H9 (cell line): ENCODE measurements around the gene TGM5. TPM values are rescaled to one million over a fixed set of nuclear protein-coding genes. Genes with fewer than 3 reads are reported as not detected.

Experiments used
- DNase-seq: peaks from one replicate; pipeline ENCODE4 v3.0.0-alpha.2; 2017
- H2AFZ ChIP-seq: one replicate; pipeline ENCODE4 v1.6.1; 2013; ENCODE audit warnings: mild to moderate bottlenecking, low read length, control low read depth, moderate library complexity
- H2AK5ac ChIP-seq: 2 replicates; pipeline ENCODE4 v1.6.1; 2013; ENCODE audit warnings: low read length, control low read depth, mixed read lengths; ENCODE audit not compliant: insufficient read length
- H2BK120ac ChIP-seq: one replicate; pipeline ENCODE4 v1.6.1; 2013; ENCODE audit warnings: low read depth, mild to moderate bottlenecking, low read length, control low read depth, inconsistent platforms; ENCODE audit not compliant: poor library complexity, severe bottlenecking
- H2BK12ac ChIP-seq: 2 replicates; pipeline ENCODE4 v1.6.1; 2013; ENCODE audit warnings: low read length, control low read depth, mixed read lengths, low read depth; ENCODE audit not compliant: insufficient read length
- H2BK15ac ChIP-seq: 2 replicates; pipeline ENCODE4 v1.6.1; 2013; ENCODE audit warnings: low read depth, low read length, control low read depth
- H2BK20ac ChIP-seq: one replicate; pipeline ENCODE4 v1.6.1; 2013; ENCODE audit warnings: low read depth, mild to moderate bottlenecking, low read length, control low read depth, inconsistent platforms; ENCODE audit not compliant: poor library complexity, severe bottlenecking
- H2BK5ac ChIP-seq: 2 replicates; pipeline ENCODE4 v1.6.1; 2013; ENCODE audit warnings: low read length, control low read depth, mixed read lengths; ENCODE audit not compliant: insufficient read length
- H3K14ac ChIP-seq: 2 replicates; pipeline ENCODE4 v1.6.1; 2013; ENCODE audit warnings: low read length, control low read depth; ENCODE audit not compliant: insufficient read depth
- H3K18ac ChIP-seq: 2 replicates; pipeline ENCODE4 v1.6.1; 2013; ENCODE audit warnings: low read depth, mild to moderate bottlenecking, mixed read lengths, low read length, control low read depth; ENCODE audit not compliant: insufficient read length
- H3K23ac ChIP-seq: 2 replicates; pipeline ENCODE4 v1.6.1; 2013; ENCODE audit warnings: low read length, control low read depth, mixed read lengths, low read depth; ENCODE audit not compliant: insufficient read length
- H3K23me2 ChIP-seq: 2 replicates; pipeline ENCODE4 v1.6.1; 2013; ENCODE audit warnings: low read depth, mild to moderate bottlenecking, mixed read lengths, low read length, control low read depth; ENCODE audit not compliant: insufficient read length, poor library complexity, severe bottlenecking
- H3K27ac ChIP-seq: 2 replicates; pipeline ENCODE4 v1.5.1; 2013; ENCODE audit warnings: low read length, control low read depth, mixed read lengths, low read depth; ENCODE audit not compliant: insufficient read length
- H3K27me3 ChIP-seq: 2 replicates; pipeline ENCODE4 v1.6.1; 2013; ENCODE audit warnings: low read length, control low read depth, inconsistent platforms; ENCODE audit not compliant: insufficient read depth
- H3K4ac ChIP-seq: 2 replicates; pipeline ENCODE4 v1.6.1; 2013; ENCODE audit warnings: low read depth, mild to moderate bottlenecking, control low read depth, inconsistent platforms, low read length, moderate library complexity
- H3K4me1 ChIP-seq: 2 replicates; pipeline ENCODE4 v1.6.1; 2013; ENCODE audit warnings: low read length, control low read depth, inconsistent platforms; ENCODE audit not compliant: insufficient read depth
- H3K4me2 ChIP-seq: 2 replicates; pipeline ENCODE4 v1.6.1; 2013; ENCODE audit warnings: low read length, control low read depth, mixed read lengths; ENCODE audit not compliant: insufficient read length, insufficient read depth
- H3K56ac ChIP-seq: 2 replicates; pipeline ENCODE4 v1.6.1; 2013; ENCODE audit warnings: low read depth, mild to moderate bottlenecking, mixed read lengths, low read length, control low read depth; ENCODE audit not compliant: insufficient read length
- H3K79me1 ChIP-seq: 2 replicates; pipeline ENCODE4 v1.6.1; 2013; ENCODE audit warnings: low read depth, mild to moderate bottlenecking, moderate library complexity, low read length, control low read depth, inconsistent platforms; ENCODE audit not compliant: insufficient read depth, poor library complexity, severe bottlenecking
- H3K79me2 ChIP-seq: 2 replicates; pipeline ENCODE4 v1.6.1; 2013; ENCODE audit warnings: low read length, control low read depth, inconsistent platforms; ENCODE audit not compliant: insufficient read depth
- H3K9ac ChIP-seq: 2 replicates; pipeline ENCODE4 v1.6.1; 2013; ENCODE audit warnings: low read length, control low read depth, mixed read lengths; ENCODE audit not compliant: insufficient read length; ENCODE audit errors: extremely low read depth
- H3K9me3 ChIP-seq: one replicate; pipeline ENCODE4 v1.6.1; 2013; ENCODE audit warnings: low read depth, low read length, inconsistent platforms; ENCODE audit not compliant: control insufficient read depth
- H3T11ph ChIP-seq: one replicate; pipeline ENCODE4 v1.6.1; 2013; ENCODE audit warnings: mild to moderate bottlenecking, low read length, control low read depth, inconsistent platforms
- H4K20me1 ChIP-seq: one replicate; pipeline ENCODE4 v1.6.1; 2013; ENCODE audit not compliant: control insufficient read depth, insufficient read length, insufficient read depth
- H4K5ac ChIP-seq: 2 replicates; pipeline ENCODE4 v1.6.1; 2013; ENCODE audit warnings: low read depth, mild to moderate bottlenecking, mixed read lengths, low read length, control low read depth; ENCODE audit not compliant: insufficient read length
- H4K8ac ChIP-seq: replicated peaks from 2 replicates; pipeline ENCODE4 v1.6.1; 2013; ENCODE audit warnings: low read length, control low read depth, mixed read lengths, low read depth; ENCODE audit not compliant: insufficient read length
- H4K91ac ChIP-seq: 2 replicates; pipeline ENCODE4 v1.6.1; 2013; ENCODE audit warnings: low read depth, mild to moderate bottlenecking, moderate library complexity, mixed read lengths, low read length, control low read depth; ENCODE audit not compliant: insufficient read length
- H3K27ac Mint-ChIP-seq, 3 experiments: 2 replicates in 2 of 3; 3 replicates in 1 of 3; pipeline ENCODE4 v1.8.0; 2020 to 2021; ENCODE audit warnings: mixed read lengths in 3 of 3, mild to moderate bottlenecking in 1 of 3, moderate library complexity in 1 of 3
- H3K27me3 Mint-ChIP-seq: 2 replicates; pipeline ENCODE4 v1.8.0; 2021; ENCODE audit warnings: low read depth, mild to moderate bottlenecking, moderate library complexity, mixed read lengths
- H3K36me3 Mint-ChIP-seq, 3 experiments: 2 replicates in 2 of 3; 3 replicates in 1 of 3; pipeline ENCODE4 v1.8.0; 2020 to 2021; ENCODE audit warnings: low read depth in 3 of 3, mixed read lengths in 3 of 3; ENCODE audit not compliant: insufficient read depth in 1 of 3
- H3K4me1 Mint-ChIP-seq, 2 experiments: 2 replicates each; pipeline ENCODE4 v1.8.0; 2020; ENCODE audit warnings: mixed read lengths in 2 of 2
- H3K4me3 Mint-ChIP-seq, 2 experiments: 2 replicates in 1 of 2; 3 replicates in 1 of 2; pipeline ENCODE4 v1.8.0; 2020 to 2021; ENCODE audit warnings: mild to moderate bottlenecking in 2 of 2, mixed read lengths in 2 of 2, moderate library complexity in 1 of 2
- H3K9me3 Mint-ChIP-seq, 2 experiments: 2 replicates in 1 of 2; 3 replicates in 1 of 2; pipeline ENCODE4 v1.8.0; 2020; ENCODE audit warnings: mild to moderate bottlenecking in 2 of 2, mixed read lengths in 2 of 2, moderate library complexity in 1 of 2
- CTCF ChIP-seq: fragments of 200-600 bp; sonication (generic); conservative IDR thresholded peaks from 3 replicates; pipeline ENCODE4 v1.8.0; 2021; ENCODE audit warnings: antibody characterized with exemption, mild to moderate bottlenecking
- WGBS: extraction: QIAGEN DNeasy Blood & Tissue Kit; methylation state at CpG from one replicate; pipeline ENCODE4 v1.1.7; 2013; ENCODE audit warnings: missing lambda C conversion rate, low lambda C conversion rate, mixed read lengths; ENCODE audit not compliant: insufficient read length; ENCODE audit errors: extremely low coverage; 5-methylcytosine and 5-hydroxymethylcytosine counted together
- total RNA-seq: library from RNA; stranded (reverse); gene quantifications from 2 replicates; pipeline ENCODE4 v1.2.1, GENCODE V29; 2021

Gene TGM5
- total RNA-seq, 1 experiment from 2014 or later, result not detected

GRCh38 chr15:43251871-43252250 lies 14.9 kb downstream of the TGM5 start:
- peaks cover 3% of the 10 kb centered on the region for H3K27me3 Mint-ChIP-seq

More at GRCh38 chr15:43251871-43252250, 14.9 kb downstream of the TGM5 start:
- no peak for TF ChIP-seq CTCF
- H3K14ac ChIP-seq, result no peak overlapping the region
- H2BK5ac ChIP-seq, result no peak overlapping the region
- H3K56ac ChIP-seq, result no peak overlapping the region
- H4K91ac ChIP-seq, result no peak overlapping the region
- H2BK15ac ChIP-seq, result no peak overlapping the region
- H3K4me2 ChIP-seq, result no peak overlapping the region
- no peak overlapping the region for H3T11ph ChIP-seq
- WGBS, result no CpG with 5 or more reads among the region's 4 CpGs
- H2BK12ac ChIP-seq, result no peak overlapping the region
- H3K27me3 ChIP-seq, result no peaks in the 10 kb centered on the region
- no peaks in the 10 kb centered on the region for H4K20me1 ChIP-seq
- no peaks in the 10 kb centered on the region for H3K4me1 Mint-ChIP-seq
- H3K18ac ChIP-seq, result no peak overlapping the region
- no peaks in the 10 kb centered on the region for H3K79me1 ChIP-seq
- H2AK5ac ChIP-seq, result no peak overlapping the region
- H3K23ac ChIP-seq, result no peak overlapping the region
- no peak overlapping the region for H2BK120ac ChIP-seq
- no peaks in the 10 kb centered on the region for H3K9me3 ChIP-seq
- H3K9me3 Mint-ChIP-seq, result no peaks in the 10 kb centered on the region
- no peaks in the 10 kb centered on the region for H3K23me2 ChIP-seq
- no peak overlapping the region for H4K5ac ChIP-seq
- H2BK20ac ChIP-seq, result no peak overlapping the region
- no peak overlapping the region for H3K4me3 Mint-ChIP-seq
- no peaks in the 10 kb centered on the region for H3K36me3 Mint-ChIP-seq
- H3K27ac Mint-ChIP-seq, result peak overlapping the region in 1 of 3 experiments; percentile 30; a peak in 1 of 7 replicates
- no peaks in the 10 kb centered on the region for H3K79me2 ChIP-seq
- H2AFZ ChIP-seq, result no peak overlapping the region
- H3K9ac ChIP-seq, result no peak overlapping the region
- no peak overlapping the region for H3K27ac ChIP-seq
- H4K8ac ChIP-seq, result no peak overlapping the region
- H3K4me1 ChIP-seq, result no peaks in the 10 kb centered on the region
- DNase-seq, result no peak
- no peak overlapping the region for H3K4ac ChIP-seq
